NCI-H748 (cell line): ENCODE results near the gene EEPD1.
A peak's percentile ranks its signal among the peaks of the same experiment; 100 is the strongest.

Experiments
- DNase-seq: peaks from one replicate; lab custom pipeline; 2025; ENCODE audit not compliant: unreplicated experiment; lab: John Stamatoyannopoulos, UW

Gene EEPD1

GRCh38 chr7:36298106-36298505 is 145.1 kb downstream of the EEPD1 start:
- DNase-seq, result no peak

GRCh38 chr7:36299223-36299774 is 146.2 kb downstream of the EEPD1 start:
- DNase-seq, result peak; percentile 49

- DNase-seq, result peak; percentile 49
Observed at GRCh38 chr7:36299823-36300341, 146.8 kb downstream of the EEPD1 start.

GRCh38 chr7:36300696-36301350 is 147.8 kb downstream of the EEPD1 start:
- DNase-seq, result no peak

- DNase-seq, result no peak
Observed at GRCh38 chr7:36301914-36302771, 149.1 kb downstream of the EEPD1 start.

- DNase-seq, result peak; percentile 42
Observed at GRCh38 chr7:36303202-36304098, 150.4 kb downstream of the EEPD1 start.

GRCh38 chr7:36304099-36304425 is 151.0 kb downstream of the EEPD1 start:
- DNase-seq, result no peak

GRCh38 chr7:36305226-36305625 is 152.2 kb downstream of the EEPD1 start:
- no peak for DNase-seq

- no peak for DNase-seq
Observed at GRCh38 chr7:36305648-36306047, 152.6 kb downstream of the EEPD1 start.

- no peak for DNase-seq
Observed at GRCh38 chr7:36306222-36306621, 153.2 kb downstream of the EEPD1 start.

- DNase-seq, result no peak
Observed at GRCh38 chr7:36306722-36307121, 153.7 kb downstream of the EEPD1 start.

GRCh38 chr7:36308031-36308430 is 155.0 kb downstream of the EEPD1 start:
- DNase-seq, result no peak

GRCh38 chr7:36309301-36309700 is 156.2 kb downstream of the EEPD1 start:
- DNase-seq, result no peak

- no peak for DNase-seq
Observed at GRCh38 chr7:36309716-36310115, 156.7 kb downstream of the EEPD1 start.

- DNase-seq, result no peak
Observed at GRCh38 chr7:36310897-36311296, 157.8 kb downstream of the EEPD1 start.

GRCh38 chr7:36311539-36311938 is 158.5 kb downstream of the EEPD1 start:
- no peak for DNase-seq

- no peak for DNase-seq
Observed at GRCh38 chr7:36312064-36312914, 159.2 kb downstream of the EEPD1 start.

GRCh38 chr7:36312915-36313334 is 159.9 kb downstream of the EEPD1 start:
- no peak for DNase-seq

- DNase-seq, result no peak
Observed at GRCh38 chr7:36313607-36314006, 160.6 kb downstream of the EEPD1 start.

- DNase-seq, result no peak
Observed at GRCh38 chr7:36314491-36314890, 161.4 kb downstream of the EEPD1 start.
